Posterior vena cava (tissue), 2 donors: ENCODE measurements around the gene MYH7. TPM values are rescaled to one million over a fixed set of nuclear protein-coding genes. Genes with fewer than 3 reads are reported as not detected.
"Not testable (repeated sequence)": the region's sequence is repeated elsewhere in the genome, so short reads cannot be mapped to it uniquely, and the experiment has no call there.

Experiments used
- DNase-seq: peaks from one replicate; pipeline ENCODE4 v3.0.0-alpha.2; 2020; ENCODE audit warnings: low spot score
- intact Hi-C, 2 donors: fragments of 100-400 bp; cut with DNase I; formaldehyde crosslinking; loops; one replicate each; pipeline versions ENCODE4 v1.14.1 to v1.14.2; 2022 to 2023
- long read RNA-seq, 2 donors: library from polyadenylated mRNA; unstranded; transcript quantifications; one replicate each; pipeline ENCODE4 v2.0.0, GENCODE V29; 2020 to 2021
- total RNA-seq, 2 donors: library from RNA; stranded (reverse); fragmentation: NEBNext Ultra II Directional; extraction: Animal tissue kit (Norgen Biotek cat#: 25700); gene quantifications; one replicate each; pipeline ENCODE4 v1.2.1, GENCODE V29; 2021
- donor health status: DM: yes; HTN: yes; CAD: no.
- donor health status: DM: yes; HTN: yes; CAD: no.

MYH7 gene
- total RNA-seq, result not detected
- long read RNA-seq, donor 1, result 0 reads
- long read RNA-seq, donor 2, result 0 reads

DNA sequence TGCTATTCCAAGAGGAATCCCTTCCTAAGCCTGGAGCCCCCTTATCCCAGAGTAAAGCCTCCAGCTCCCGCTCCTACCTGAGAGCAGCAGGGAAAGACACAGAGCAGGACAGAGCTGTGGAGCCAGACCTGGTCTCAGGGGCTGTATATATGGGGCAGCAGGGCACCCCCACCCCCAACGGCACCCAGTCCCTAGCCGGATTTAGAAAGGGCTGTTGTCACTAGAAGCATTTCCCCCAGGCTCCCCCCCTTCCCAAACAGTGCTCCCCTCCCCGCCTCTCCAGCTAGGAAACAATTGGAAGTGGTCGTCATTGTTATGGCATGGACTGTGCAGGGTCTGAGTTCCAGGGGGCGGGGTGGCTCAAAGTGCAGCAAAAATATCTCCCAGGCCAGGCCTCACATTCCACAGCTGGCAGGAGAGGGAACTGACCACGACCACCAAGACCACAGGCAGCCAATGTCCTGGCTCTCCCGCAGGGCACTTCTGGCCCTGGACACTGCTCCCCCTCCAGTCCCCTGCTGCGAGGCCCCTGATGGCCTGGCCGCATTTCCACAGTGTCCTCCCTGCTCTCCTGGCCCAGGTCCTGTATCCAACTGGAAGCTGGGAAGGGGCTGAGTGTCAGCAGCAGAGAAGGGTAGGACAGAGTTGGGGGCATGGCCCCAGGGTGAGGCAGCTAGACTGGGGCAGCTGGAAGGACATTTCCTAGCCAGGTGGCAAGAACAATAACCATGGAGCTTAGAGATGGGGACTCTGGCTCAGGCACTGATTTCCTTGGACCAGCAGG lies at the start of gene MYH7:
TSS of gene MYH7 (minus strand) at position 118 of the 784 bp plus-strand sequence. CDS start 1,928 bp downstream, outside the sequence.
- peak; percentile 72 for DNase-seq

DNA sequence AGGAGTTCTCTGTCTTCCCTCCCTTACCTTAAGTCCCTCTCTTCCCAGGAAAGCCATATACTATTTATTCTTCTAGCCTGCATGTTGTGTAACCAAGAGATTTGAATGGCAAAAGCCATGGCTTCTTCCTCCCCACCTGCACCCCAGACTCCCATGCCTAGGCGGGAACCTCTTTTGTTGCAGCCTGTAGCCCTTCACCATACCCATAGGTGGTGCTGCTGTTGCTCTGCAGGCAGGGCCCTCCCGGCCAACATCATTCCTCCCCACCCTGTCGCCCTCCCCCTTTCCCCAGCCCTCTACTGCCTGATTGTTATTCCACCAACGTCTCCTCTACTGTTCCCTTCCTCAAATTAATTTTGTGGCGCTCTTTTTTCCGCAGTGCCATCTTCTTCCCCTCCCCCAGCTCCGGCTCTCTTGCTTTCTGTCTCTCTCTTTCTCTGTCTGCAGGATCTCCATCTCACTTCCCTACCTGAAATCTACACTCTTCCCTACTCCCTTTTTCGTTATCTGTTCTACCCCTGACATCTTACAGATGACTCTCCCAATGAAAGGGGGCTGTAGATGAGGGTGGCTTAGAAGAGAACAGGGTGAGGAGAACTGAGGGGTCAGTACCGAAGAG lies 47.9 kb upstream of the MYH7 start:
- DNase-seq, result no peak
- intact Hi-C loops, result no loop called here

More for the DNA sequence above, at the start of gene MYH7:
- intact Hi-C loops, result no loop called here

DNA sequence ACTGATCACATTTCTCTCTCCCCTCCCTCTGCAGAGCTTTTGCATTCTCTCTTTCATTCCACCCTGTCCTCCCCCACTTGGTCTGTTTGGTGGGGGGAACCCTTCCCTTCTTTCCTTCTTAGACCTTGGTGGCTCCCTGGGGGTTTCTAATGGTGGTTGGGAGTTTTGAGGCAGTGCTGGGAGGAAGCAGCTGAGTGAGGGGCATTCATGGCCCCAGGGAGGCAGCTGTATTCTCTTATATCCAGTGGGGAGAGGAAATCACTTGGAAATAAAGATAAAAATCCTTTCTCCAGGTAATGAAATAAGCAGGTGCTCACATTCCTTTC lies 47.3 kb upstream of the MYH7 start:
- intact Hi-C loops, result no loop called here
- no peak for DNase-seq

DNA sequence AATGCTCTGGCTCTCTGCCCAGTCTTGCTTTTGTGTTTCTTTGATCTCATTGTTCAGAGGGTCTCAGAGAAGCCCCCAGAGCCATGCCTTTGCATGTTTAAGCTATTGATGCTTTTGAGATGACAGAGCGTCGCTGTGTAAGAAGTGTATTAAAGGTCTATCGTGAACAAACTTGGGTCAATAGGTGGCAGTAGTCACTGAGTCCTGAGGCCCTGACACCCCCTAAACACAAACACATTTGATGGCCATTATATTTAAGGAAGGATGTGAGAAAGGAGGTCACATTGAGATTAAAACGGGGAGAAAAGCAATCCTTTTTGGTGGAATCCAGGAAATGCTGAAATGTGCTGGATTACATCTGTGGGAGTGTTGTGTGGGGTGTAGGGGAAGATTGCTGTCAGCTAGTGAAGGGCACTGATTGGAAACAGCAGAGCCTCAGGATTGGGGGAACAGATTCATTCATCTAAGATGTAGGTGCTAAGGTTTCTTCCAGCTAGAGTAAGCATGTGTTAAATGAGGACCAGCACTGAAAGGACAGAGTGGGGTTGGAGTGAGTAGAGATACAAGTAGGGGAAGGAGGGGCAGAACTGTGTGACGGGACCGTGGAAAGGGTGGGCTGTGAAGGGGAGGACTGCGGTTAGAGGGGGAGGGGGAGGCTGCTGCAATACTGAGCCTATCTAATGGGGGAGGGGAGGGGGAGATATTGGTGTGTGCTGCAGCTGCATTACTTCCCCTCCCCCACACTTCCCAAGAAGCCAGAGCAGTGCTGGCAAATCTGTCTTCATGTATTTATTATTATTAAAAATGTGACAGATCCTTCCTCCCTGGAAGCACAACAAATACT lies 46.7 kb upstream of the MYH7 start:
- intact Hi-C loops, result no loop called here
- no peak for DNase-seq

DNA sequence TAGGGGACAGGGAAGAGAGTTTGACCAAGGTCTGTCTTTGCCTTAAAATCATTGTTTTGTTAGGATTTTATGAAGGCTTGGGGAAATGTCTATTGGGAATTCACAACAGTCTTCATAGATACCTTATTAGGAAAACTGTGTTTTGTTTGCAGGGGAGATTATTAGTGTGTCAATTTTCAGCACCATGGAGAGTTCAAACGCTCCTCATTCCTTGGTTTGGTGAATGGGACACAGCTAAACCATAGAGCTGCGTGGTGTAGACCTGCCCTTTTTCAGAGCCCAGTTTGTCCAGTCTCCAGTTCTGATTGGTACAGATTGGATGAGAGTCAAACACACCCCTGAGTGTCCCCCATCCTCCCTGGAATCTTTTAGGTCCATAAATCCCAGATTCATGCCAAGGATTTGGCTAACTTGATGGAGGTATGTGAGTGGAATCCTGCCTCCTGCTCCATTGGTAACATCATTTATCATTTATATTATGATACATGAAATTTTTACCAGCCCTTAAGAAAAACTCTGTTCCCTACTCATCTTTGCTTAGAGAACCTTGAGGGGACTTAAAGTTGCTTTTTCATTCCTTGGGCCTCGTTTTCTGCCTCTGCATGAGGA lies 46.0 kb upstream of the MYH7 start:
- intact Hi-C loops, result no loop called here
- DNase-seq, result no peak

DNA sequence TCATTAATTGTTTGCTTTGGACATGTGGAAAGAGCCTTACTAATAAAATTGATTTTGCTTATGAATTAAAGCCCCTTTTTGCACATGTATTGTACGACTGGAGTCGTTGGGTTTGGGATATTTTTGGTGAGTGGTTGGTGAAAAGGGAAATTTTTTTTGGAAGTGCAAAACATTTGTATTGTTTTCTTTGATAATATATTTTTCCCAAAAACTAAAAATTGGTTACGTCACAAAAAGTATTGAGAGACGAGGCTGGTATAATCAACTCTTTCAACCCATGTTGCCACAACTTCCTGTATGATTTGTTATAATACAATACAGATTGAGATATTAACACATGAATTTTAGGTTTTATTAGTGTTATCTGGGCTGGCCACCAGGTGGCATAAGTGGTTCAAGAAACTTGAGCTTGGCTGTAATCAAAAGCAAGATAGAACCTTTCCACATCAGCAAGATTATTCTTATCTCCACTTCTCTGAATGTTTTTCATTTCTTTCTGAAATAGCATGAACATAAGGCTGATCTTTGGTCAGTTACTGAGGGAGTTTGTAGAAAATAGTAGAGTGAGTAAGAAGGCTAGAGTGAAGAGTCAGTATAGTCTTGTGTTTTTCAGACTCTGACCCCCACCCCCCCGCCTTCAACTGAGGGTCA lies 42.8 kb upstream of the MYH7 start:
- no peak for DNase-seq

DNA sequence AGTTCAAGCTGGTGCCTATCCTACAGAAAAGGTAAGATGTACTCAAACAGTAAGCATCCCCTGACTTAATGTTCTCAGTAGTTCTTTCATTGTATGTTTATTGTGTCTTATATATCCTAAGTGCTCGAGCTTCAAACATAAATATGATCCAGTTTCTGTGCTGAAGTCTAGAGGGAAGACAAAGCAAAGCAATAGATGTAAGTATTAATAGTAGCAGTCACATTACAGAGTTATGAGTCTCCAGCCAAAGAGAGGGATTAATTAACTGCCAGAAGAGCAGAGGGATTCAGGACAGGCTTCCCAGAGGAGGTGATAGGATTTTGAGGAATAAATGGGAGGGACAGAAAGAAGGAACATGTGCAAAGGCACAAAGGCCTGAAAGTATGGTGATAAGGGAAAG lies 35.5 kb upstream of the MYH7 start:
- intact Hi-C loops, result no loop called here

More for the DNA sequence above, 42.8 kb upstream of the MYH7 start:
- intact Hi-C loops, result loop anchor here in 1 of 2 donors (2.0 kb wide), 1 partner anchor 85 kb away; no protein-coding TSS in a partner anchor

DNA sequence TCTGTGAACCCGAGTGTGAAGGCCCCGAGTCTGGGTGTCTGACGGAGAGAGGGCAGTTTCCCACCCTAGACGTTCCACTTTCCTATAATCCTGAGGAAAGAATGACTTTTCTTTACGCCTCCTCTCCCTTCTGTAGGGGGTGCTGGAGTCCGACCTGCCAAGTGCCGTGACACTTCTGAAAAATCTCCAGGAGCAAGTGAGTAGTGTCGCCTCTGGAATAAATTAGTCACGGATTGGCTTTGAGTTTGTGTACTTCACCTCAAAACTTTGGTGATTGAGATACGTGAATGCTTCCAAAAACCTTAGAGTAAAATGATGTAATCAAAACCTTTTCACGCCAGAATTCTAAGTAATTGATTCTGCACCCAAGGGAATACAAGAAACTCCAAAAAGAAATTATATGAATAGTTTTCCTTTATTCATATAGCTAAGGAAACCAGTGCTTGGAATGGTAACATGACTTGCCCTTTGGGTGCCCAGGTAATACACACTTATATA lies 34.5 kb upstream of the MYH7 start:
- intact Hi-C loops, result no loop called here
- DNase-seq, result no peak

More for the DNA sequence above, 35.5 kb upstream of the MYH7 start:
- no peak for DNase-seq

DNA sequence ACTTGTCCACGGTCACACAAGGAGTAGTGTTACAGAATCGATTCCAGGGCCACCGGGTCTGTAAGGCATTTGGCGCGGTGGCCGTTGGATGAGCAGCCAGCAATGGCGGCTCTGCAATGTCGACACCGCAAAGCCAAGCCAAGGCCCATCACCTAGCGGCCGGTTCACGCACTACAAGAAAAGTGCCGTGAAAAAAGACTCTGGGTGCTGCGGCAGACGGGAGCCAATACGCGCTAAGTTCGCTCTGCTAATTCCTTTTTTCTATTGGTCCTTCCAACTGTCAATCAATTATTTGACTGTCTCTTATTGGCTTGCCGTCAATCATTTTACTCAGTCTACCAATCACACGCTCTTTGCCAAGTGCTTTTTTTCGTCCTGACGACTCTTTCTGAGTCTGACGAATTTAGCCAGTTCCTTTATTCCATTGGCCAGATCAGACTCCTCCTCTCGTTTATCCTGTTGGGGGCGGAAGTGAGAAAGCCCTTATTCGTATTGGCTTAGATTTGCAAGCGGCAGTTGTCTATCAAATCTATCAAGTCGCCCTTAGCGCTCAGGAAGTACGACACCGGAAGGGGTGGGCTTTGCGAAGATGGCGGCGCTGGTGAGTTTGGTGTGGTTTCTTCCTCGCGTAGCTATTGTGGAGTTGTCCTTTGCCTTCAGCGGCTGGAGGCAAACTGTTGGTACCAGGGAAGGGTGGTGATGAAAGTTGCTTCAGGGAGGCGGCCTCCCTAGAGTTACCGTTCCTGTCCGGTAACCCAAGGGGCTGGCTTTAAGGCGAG lies 33.9 kb upstream of the MYH7 start, which contains the start of gene NGDN:
TSS of gene NGDN (plus strand) at position 577 of the 779 bp plus-strand sequence. CDS start at position 590, 13 bp downstream.
- peak; percentile 97 for DNase-seq
- intact Hi-C loops, result no loop called here

DNA sequence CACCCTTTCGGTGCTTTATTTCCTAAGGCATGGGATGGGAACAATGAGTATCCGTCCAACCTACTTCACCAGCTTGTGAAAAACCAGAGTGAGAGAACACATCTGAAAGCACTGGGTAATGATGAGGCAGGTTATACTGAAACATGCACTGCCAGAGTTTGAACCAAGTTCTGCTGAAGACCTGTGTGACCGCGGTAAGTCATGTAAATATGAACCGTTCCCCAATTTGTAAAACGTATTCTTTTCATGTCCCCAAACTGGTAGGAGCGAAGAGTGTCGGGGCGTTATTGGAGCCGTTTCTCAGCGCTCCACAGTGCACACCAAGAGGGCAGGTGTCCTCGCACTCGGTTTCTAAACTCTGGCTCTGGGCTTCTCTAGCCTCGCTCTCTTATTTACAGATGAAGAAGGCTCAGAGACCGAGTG lies 33.3 kb upstream of the MYH7 start:
- intact Hi-C loops, result no loop called here
- no peak for DNase-seq

DNA sequence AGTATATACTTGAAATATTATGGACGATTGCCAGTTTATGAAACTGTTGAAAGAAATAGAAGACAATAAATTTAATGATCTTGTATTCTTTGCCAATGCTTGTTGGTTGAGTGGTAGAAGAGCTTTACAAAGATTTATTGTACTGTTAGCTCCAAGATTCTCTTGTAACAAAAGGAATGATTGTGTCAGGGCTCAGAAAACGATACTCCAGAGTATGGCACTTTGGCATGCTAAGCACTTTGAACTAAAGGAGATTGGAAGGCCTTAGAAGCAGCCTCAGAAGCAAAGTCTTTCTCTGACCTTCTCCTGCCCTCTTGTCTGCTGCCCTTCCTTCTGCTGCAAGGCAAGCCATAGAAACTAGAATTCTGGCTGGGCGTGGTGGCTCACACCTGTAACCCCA lies 29.8 kb upstream of the MYH7 start:
- intact Hi-C loops, result no loop called here

DNA sequence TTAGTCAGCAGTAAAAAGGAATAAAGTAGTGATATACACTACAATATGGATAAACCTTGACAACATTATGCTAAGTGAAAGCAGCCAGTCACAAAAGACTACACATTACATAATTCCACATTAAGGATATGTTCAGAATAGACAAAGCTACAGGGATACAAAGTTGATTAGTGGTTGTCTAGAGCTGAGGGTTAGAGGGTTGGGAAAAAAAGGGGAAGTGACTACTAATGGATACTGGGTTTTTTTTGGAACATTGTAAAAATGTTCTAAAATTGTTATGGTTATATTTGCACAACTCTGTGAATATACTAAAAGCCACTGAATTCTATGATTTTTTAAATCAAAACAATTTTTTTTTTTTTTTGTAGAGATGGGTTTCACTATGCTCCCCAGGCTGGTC lies 29.2 kb upstream of the MYH7 start:
- intact Hi-C loops, result no loop called here
- DNase-seq, result no peak

More for the DNA sequence above, 29.8 kb upstream of the MYH7 start:
- no peak for DNase-seq

DNA sequence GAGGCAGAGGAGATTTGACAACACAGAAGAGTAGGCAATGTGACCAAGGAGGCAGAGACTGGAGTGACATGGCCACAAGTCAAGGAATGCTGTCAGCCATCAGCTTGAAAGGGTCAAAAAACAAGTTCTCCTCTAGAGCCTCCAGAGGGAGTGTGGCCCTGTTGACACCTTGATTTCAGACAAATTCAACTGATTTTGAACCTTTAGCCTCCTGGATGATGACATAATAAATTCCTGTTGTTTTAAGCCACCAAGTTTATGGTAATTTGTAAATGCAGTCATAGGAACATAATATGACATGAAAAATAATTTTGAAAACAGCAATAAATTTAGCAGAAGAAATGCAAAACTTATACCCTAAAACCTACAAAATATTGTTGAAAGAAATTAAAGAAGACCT lies 25.5 kb upstream of the MYH7 start:
- intact Hi-C loops, result no loop called here
- DNase-seq, result no peak

DNA sequence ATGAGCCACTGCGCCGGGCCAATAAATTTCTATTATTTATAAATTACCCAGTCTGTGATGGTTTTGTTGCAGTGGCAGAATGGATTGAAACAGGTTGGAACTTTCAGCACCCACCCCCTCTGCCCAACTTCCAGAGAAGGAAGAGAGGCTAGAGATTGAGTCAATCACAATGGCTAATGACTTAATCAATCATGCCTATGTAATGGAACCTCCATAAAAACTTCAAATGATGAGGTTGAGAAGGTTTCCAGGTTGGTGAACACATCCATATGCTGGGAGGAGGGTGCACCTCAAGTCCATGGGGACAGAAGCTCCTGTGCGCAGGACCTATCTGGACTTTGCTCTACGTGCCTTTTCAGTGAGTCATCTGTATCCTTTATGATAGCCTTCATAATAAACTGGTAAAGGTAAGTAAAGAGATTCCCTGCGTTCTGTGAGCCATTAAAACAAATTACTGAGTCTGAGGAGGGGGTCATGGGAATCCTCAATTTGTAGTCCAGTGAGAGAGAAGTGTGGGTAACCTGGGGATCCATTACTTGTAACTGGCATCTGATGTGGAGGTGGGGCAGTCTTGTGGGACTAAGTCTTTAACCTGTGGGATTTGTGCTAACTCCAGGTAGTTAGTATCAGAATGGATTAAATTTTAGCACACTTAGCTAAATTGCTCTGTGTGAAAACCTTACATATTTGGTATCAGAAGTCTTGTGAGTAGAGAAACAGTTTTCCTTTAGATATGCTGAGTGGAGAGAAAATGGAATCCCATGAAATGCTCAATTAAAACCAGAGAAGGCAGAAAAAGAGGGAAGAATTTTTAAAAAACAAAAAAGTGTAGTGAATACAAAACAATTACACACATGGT lies 22.4 kb upstream of the MYH7 start:
- DNase-seq, result no peak

DNA sequence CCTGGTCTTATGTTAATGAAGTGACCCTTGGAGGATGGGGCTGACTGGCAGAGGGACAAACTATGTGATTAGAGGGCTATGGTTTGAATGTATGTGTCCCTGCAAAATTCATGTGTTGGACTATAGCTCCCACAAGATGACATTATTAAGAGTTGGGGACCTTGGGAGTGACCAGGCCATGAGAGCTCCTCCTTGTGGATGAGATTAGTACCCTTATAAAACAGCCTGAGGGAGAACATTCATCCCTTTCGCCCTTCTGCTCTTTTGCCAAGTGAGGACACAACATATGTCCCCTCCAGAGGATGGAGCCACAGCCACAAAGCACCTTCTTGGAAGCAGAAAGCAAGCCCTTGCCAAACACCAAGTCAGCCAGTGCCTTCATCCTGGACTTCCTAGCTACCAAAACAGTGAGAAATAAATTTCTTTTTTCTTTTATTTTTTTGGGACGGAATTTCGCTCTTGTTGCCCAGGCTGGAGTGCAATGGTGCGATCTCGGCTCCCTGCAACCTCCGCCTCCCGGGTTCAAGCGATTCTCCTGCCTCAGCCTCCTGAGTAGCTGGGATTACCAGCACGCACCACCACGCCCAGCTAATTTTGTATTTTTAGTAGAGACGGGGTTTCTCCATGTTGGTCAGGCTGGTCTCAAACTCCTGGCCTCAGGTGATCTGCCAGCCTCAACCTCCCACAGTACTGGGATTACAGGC lies 21.6 kb upstream of the MYH7 start:
- intact Hi-C loops, DNase-seq: not testable (repeated sequence)

More for the DNA sequence above, 22.4 kb upstream of the MYH7 start:
- intact Hi-C loops, result no loop called here

DNA sequence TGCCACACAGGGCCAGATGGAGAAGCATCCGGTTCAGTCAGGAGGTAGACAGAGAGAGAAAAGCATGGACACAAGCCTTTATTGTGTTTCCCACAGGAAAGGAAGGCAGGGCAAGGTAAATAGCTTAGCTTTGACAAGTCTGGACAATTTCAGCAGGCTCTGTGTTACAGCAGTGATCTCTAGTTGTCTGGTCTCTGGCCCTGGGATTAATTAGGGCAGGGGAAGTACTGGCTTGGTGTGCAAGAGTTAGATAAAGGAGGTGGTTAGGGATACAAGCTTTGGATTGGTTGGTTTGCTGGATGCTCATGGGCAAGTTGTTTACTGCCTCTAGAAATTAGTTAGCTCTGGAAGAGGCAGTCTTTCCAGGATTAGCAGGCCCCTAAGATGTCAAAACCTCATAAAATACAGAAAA lies 19.0 kb upstream of the MYH7 start:
- intact Hi-C loops, result no loop called here

More for the DNA sequence above, 19.0 kb upstream of the MYH7 start:
- no peak for DNase-seq
